Astrocyte (in vitro differentiated cells and primary cell): ENCODE data around the gene CYTH4.

Experiments used
- EZH2 ChIP-seq: IDR thresholded peaks from 2 replicates; pipeline ENCODE4 v1.6.1; 2012; ENCODE audit warnings: mild to moderate bottlenecking, low read length, inconsistent platforms; ENCODE audit not compliant: insufficient read depth
- TF ChIP-seq, protein P1 (sequence below): IDR thresholded peaks from 2 replicates; pipeline ENCODE4 v1.5.1; 2011; ENCODE audit warnings: low read depth, mild to moderate bottlenecking, inconsistent platforms, low read length, moderate library complexity; ENCODE audit not compliant: insufficient read depth

DNA sequence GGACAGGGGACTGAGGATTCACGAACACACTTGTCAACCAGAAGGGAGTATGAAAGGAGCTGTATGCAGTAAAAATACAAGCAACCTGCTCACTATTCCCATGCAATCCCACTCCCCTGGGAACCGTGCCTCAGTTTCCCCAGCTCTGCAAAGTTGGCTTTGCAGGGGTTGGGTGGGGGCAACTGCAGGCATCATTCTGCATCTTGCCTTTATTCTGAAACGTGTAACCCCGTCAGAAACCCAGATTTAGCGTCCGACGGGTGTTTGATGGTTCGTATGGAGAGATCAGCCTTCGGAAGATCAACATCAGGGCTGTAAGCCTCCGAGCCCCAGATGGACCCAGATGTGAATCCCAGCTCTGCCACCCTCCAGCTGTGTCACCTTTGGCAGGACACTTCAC, 3.6 kb downstream of the CYTH4 start:
- no peak for TF ChIP-seq EZH2
- TF ChIP-seq, protein P1, sequence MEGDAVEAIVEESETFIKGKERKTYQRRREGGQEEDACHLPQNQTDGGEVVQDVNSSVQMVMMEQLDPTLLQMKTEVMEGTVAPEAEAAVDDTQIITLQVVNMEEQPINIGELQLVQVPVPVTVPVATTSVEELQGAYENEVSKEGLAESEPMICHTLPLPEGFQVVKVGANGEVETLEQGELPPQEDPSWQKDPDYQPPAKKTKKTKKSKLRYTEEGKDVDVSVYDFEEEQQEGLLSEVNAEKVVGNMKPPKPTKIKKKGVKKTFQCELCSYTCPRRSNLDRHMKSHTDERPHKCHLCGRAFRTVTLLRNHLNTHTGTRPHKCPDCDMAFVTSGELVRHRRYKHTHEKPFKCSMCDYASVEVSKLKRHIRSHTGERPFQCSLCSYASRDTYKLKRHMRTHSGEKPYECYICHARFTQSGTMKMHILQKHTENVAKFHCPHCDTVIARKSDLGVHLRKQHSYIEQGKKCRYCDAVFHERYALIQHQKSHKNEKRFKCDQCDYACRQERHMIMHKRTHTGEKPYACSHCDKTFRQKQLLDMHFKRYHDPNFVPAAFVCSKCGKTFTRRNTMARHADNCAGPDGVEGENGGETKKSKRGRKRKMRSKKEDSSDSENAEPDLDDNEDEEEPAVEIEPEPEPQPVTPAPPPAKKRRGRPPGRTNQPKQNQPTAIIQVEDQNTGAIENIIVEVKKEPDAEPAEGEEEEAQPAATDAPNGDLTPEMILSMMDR = no peak
